ENCODE results near the gene NME7.
A peak's percentile ranks its signal among the peaks of the same experiment; 100 is the strongest.

NME7 gene

GRCh38 chr1:169120066-169120465 is 247.5 kb downstream of the NME7 start:
- no peak for DNase-seq

GRCh38 chr1:169119405-169119804 is 248.2 kb downstream of the NME7 start:
- DNase-seq, result no peak

- DNase-seq, result no peak
Observed at GRCh38 chr1:169118227-169118626, 249.4 kb downstream of the NME7 start.

- no peak for DNase-seq
Observed at GRCh38 chr1:169117599-169117998, 250.0 kb downstream of the NME7 start.

- no peak for DNase-seq
Observed at GRCh38 chr1:169117014-169117413, 250.6 kb downstream of the NME7 start.

GRCh38 chr1:169115891-169116585 is 251.6 kb downstream of the NME7 start:
- DNase-seq, result peak; percentile 65

- DNase-seq, result no peak
Observed at GRCh38 chr1:169113613-169114119, 253.9 kb downstream of the NME7 start.

GRCh38 chr1:169112241-169112640 is 255.4 kb downstream of the NME7 start:
- no peak for DNase-seq

GRCh38 chr1:169111472-169111871 is 256.1 kb downstream of the NME7 start:
- no peak for DNase-seq

GRCh38 chr1:169110689-169111447 is 256.7 kb downstream of the NME7 start:
- no peak for DNase-seq

GRCh38 chr1:169110236-169110635 is 257.4 kb downstream of the NME7 start:
- DNase-seq, result no peak

- no peak for DNase-seq
Observed at GRCh38 chr1:169109561-169110134, 257.9 kb downstream of the NME7 start.

GRCh38 chr1:169108863-169109560 is 258.6 kb downstream of the NME7 start:
- no peak for DNase-seq

GRCh38 chr1:169108223-169108622 is 259.4 kb downstream of the NME7 start:
- DNase-seq, result no peak

GRCh38 chr1:169107603-169108208 is 259.9 kb downstream of the NME7 start:
- DNase-seq, result peak; percentile 64

GRCh38 chr1:169106921-169107602 is 260.5 kb downstream of the NME7 start:
- peak; percentile 65 for DNase-seq

- DNase-seq, result peak; percentile 94
Observed at GRCh38 chr1:169106095-169106920, 261.3 kb downstream of the NME7 start, which contains the start of gene ATP1B1. Gene ATP1B1 (plus strand): TSS chr1:169106690. CDS start chr1:169106830, 140 bp downstream.

GRCh38 chr1:169105434-169106094 is 262.0 kb downstream of the NME7 start:
- peak; percentile 78 for DNase-seq

GRCh38 chr1:169105087-169105433 is 262.5 kb downstream of the NME7 start:
- DNase-seq, result no peak

GRCh38 chr1:169103480-169103893 is 264.1 kb downstream of the NME7 start:
- no peak for DNase-seq

- no peak for DNase-seq
Observed at GRCh38 chr1:169103002-169103401, 264.6 kb downstream of the NME7 start.
